Stimulated activated CD4-positive, alpha-beta T cell treated with anti-CD3 and anti-CD28 coated beads, Interleukin-15, amount 100 ng/mL, for 24 hours (primary cell): ENCODE results near the gene POLR1B.
"Not testable (repeated sequence)": the region's sequence is repeated elsewhere in the genome, so short reads cannot be mapped to it uniquely, and the experiment has no call there.

ENCODE experiments used
- DNase-seq: peaks from one replicate; pipeline ENCODE4 v3.0.0-alpha.2; 2020

Gene POLR1B

GRCh38 chr2:112542123-112542983 is at the start of gene POLR1B:
TSS of gene POLR1B (plus strand) at chr2:112542465. CDS start at chr2:112542495, 30 bp downstream.
- DNase-seq: peak; percentile 87

GRCh38 chr2:112493048-112493447 is 49.2 kb upstream of the POLR1B start:
- DNase-seq: no peak

- DNase-seq: no peak
Measured at GRCh38 chr2:112493858-112494648, 48.2 kb upstream of the POLR1B start.

- DNase-seq: no peak
Measured at GRCh38 chr2:112494828-112495227, 47.4 kb upstream of the POLR1B start.

- not testable (repeated sequence) for DNase-seq
Measured at GRCh38 chr2:112495878-112496277, 46.4 kb upstream of the POLR1B start.

- peak; percentile 44 for DNase-seq
Measured at GRCh38 chr2:112500850-112501484, 41.3 kb upstream of the POLR1B start.

- DNase-seq: not testable (repeated sequence)
Measured at GRCh38 chr2:112509239-112509998, 32.8 kb upstream of the POLR1B start.

GRCh38 chr2:112516801-112517200 is 25.5 kb upstream of the POLR1B start:
- DNase-seq: no peak

- DNase-seq: no peak
Measured at GRCh38 chr2:112518807-112519206, 23.5 kb upstream of the POLR1B start.

- DNase-seq: no peak
Measured at GRCh38 chr2:112519506-112519905, 22.8 kb upstream of the POLR1B start.

GRCh38 chr2:112520234-112520783 is 22.0 kb upstream of the POLR1B start:
- DNase-seq: no peak

- DNase-seq: no peak
Measured at GRCh38 chr2:112523291-112523777, 18.9 kb upstream of the POLR1B start.

- not testable (repeated sequence) for DNase-seq
Measured at GRCh38 chr2:112524276-112524675, 18.0 kb upstream of the POLR1B start.

GRCh38 chr2:112528541-112528940 is 13.7 kb upstream of the POLR1B start:
- no peak for DNase-seq

- DNase-seq: no peak
Measured at GRCh38 chr2:112529757-112530156, 12.5 kb upstream of the POLR1B start.

GRCh38 chr2:112530728-112531127 is 11.5 kb upstream of the POLR1B start:
- no peak for DNase-seq

GRCh38 chr2:112534826-112535225 is 7.4 kb upstream of the POLR1B start:
- DNase-seq: no peak

- not testable (repeated sequence) for DNase-seq
Measured at GRCh38 chr2:112536665-112537064, 5.6 kb upstream of the POLR1B start.

GRCh38 chr2:112539306-112539705 is 3.0 kb upstream of the POLR1B start:
- no peak for DNase-seq

GRCh38 chr2:112540906-112541305 is 1.4 kb upstream of the POLR1B start:
- DNase-seq: no peak

- peak; percentile 79 for DNase-seq
Measured at GRCh38 chr2:112541315-112542122, 746 bp upstream of the POLR1B start.
